Epithelial cell of esophagus (primary cell): ENCODE data around the gene LTBP1.

Source experiments
- DNase-seq: peaks from one replicate; pipeline ENCODE4 v3.0.0; 2010; ENCODE audit warnings: low read depth
- H3K4me3 ChIP-seq: 2 replicates; pipeline ENCODE4 v1.5.1; 2011; ENCODE audit warnings: mild to moderate bottlenecking, low read length, control low read depth
- TF ChIP-seq, protein P1 (sequence below): IDR thresholded peaks from 2 replicates; pipeline ENCODE4 v1.5.1; 2011; ENCODE audit warnings: low read depth, mild to moderate bottlenecking, low read length, control low read depth, inconsistent platforms; ENCODE audit not compliant: insufficient read depth; ENCODE audit errors: missing control alignments

The LTBP1 gene

DNA sequence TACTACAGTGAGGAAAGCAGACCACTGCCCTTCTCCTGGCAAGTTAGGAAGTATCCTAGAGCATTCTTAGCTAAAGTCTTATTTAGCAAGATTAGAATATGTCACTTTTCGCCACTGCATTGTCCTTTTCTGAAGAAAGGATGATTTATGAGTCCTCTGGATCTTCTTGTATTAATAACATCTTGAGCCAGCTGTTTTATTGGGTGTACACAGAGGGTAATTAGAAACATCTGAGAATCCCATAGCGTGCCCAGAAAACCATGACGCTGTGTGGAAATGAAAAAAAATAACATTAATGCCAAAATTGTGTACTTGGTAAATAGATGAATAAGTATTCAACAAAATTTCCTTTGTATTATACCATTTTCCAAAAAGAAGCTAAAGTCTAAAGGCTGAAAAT is 198.7 kb downstream of the LTBP1 start:
- no peak for DNase-seq
- TF ChIP-seq, protein P1, sequence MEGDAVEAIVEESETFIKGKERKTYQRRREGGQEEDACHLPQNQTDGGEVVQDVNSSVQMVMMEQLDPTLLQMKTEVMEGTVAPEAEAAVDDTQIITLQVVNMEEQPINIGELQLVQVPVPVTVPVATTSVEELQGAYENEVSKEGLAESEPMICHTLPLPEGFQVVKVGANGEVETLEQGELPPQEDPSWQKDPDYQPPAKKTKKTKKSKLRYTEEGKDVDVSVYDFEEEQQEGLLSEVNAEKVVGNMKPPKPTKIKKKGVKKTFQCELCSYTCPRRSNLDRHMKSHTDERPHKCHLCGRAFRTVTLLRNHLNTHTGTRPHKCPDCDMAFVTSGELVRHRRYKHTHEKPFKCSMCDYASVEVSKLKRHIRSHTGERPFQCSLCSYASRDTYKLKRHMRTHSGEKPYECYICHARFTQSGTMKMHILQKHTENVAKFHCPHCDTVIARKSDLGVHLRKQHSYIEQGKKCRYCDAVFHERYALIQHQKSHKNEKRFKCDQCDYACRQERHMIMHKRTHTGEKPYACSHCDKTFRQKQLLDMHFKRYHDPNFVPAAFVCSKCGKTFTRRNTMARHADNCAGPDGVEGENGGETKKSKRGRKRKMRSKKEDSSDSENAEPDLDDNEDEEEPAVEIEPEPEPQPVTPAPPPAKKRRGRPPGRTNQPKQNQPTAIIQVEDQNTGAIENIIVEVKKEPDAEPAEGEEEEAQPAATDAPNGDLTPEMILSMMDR, result no peak
- no peak overlapping the region for H3K4me3 ChIP-seq

DNA sequence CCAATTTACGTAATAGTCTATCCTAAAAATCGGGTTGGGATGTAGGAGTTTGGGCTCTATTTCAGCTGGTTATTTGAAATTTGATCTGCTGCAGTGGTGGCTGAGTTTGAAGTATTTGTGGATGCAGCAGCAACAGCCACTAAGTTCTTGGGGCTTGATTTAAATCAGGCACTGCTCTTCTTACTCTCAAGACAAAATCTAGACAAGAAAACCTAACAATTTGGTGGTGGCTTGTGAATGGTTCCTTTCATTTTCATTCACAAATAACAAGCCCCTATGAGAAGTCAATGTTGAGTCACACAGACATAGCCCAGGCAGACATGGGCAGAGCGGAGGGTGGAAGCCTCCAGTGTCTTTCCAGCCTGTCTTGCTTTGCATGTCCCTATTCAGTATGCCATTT is 199.3 kb downstream of the LTBP1 start:
- DNase-seq, result no peak

DNA sequence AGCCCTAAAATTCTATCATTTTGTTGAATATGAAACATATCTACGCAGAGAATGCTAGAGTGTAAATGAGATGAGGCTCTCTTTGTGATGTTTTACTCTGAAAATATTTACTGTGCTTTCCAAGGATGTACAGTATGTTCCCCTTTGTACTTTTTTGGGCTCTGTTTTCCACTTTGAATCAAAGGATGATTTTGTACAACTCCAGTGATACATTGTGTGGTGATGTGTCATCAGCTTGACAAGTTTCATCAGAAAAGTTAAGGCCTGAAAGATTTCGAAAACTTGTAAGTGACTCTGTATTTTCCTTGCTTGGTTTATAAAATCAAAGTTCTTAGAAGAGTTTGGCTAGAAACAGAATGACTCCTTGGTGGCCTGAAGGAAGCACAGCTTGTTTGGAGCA is 206.3 kb downstream of the LTBP1 start:
- TF ChIP-seq, protein P1, result no peak
- H3K4me3 ChIP-seq, result no peak overlapping the region
- peak; percentile 82 for DNase-seq

More for the DNA sequence above, 199.3 kb downstream of the LTBP1 start:
- TF ChIP-seq, protein P1, result no peak
- no peak overlapping the region for H3K4me3 ChIP-seq

DNA sequence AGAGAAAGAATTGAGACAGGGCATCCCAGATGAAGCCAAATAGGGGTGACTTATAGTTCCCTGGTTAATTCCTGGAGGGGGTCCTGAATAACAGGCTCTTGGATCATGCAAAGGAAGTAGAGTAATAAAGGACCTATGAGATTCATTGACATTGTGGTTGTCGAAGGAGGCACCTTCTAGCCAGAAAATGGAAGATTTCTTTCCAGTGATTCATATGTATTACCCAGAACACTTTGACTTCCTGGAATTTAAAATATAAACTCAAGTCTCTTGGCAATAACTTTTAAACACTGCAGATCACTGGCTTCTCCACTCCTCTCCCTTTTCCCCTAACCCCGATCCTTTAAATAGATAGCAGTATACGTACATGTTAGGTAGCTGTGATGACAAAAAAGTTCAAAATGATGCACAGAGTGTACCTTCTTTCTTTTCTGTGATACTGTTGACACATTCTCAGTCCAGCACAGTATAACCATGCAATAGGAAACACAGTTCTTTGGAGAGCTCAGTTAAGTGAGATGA is 211.8 kb downstream of the LTBP1 start:
- no peak overlapping the region for H3K4me3 ChIP-seq
- TF ChIP-seq, protein P1, result no peak
- DNase-seq, result peak; percentile 70

DNA sequence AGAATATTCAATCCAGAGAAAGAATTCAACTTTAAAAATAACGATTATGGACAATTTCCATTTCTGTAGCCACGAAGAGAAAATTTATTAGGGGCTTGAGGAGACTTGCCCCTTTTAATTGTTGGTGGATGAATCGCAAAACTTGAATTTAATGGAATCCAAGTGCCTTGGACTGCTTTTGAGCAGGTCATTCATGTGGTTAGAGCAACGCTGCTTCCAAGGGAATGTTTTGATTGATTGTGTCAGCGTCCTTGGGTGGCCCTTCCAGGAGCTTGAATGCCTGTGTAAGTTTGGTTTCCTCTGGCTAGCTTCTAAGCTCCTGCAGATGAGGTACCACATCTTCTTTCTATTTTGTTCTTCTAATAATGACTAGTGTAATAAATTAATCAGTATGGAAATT is 213.4 kb downstream of the LTBP1 start:
- no peak overlapping the region for H3K4me3 ChIP-seq
- no peak for DNase-seq
- TF ChIP-seq, protein P1, result no peak

DNA sequence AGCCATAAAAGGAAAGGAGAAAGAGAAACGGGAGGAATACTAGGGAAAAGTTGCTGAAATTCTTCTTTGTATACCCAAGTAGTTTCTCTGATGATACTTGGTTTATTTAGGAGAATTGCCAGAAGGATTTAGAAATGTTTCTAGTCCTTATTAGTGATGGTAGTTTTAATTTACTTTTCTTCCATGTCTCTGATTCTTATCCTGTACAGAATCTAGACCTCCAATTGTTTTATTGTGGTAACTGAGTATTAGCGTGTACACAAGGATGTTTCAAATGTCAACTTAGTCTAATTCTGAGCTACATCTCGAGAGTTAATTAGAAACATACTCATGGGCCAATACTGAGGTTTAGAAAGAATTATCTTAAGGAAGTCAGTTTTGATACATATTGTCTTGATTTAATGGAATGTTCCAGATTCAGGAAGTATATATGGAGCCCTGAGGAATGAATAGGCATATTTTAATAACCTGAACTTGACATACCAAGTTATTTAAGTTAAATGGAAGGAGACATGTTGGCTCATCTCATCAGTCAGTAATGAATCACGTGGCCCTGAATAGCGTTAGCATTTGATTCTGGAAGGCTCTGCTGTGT is 219.6 kb downstream of the LTBP1 start:
- no peak overlapping the region for H3K4me3 ChIP-seq
- DNase-seq, result no peak
- TF ChIP-seq, protein P1, result no peak
